HFFc6 (cell line): ENCODE results near the gene ZNF195. TPM values are rescaled to one million over a fixed set of nuclear protein-coding genes. Genes with fewer than 3 reads are reported as not detected.

Source experiments
- DNase-seq: peaks from one replicate; pipeline ENCODE4 v3.0.0-alpha.2; 2018
- H3K27ac Mint-ChIP-seq: 2 replicates; pipeline ENCODE4 v1.8.0; 2020; ENCODE audit warnings: mild to moderate bottlenecking, mixed read lengths
- H3K27me3 Mint-ChIP-seq: 2 replicates; pipeline ENCODE4 v1.8.0; 2021; ENCODE audit warnings: mild to moderate bottlenecking, moderate library complexity, mixed read lengths; ENCODE audit not compliant: insufficient read depth
- H3K36me3 Mint-ChIP-seq: 2 replicates; pipeline ENCODE4 v1.8.0; 2021; ENCODE audit warnings: low read depth, mixed read lengths
- H3K4me1 Mint-ChIP-seq: 2 replicates; pipeline ENCODE4 v1.8.0; 2020; ENCODE audit warnings: low read depth, mixed read lengths
- H3K4me3 Mint-ChIP-seq: 2 replicates; pipeline ENCODE4 v1.8.0; 2020; ENCODE audit warnings: mild to moderate bottlenecking, moderate library complexity, mixed read lengths
- H3K9me3 Mint-ChIP-seq: 2 replicates; pipeline ENCODE4 v1.8.0; 2020; ENCODE audit warnings: mild to moderate bottlenecking, mixed read lengths
- CTCF ChIP-seq: fragments of 200-600 bp; sonication (generic); IDR thresholded peaks from 2 replicates; pipeline ENCODE4 v1.5.0; 2021; ENCODE audit warnings: antibody characterized with exemption, mild to moderate bottlenecking
- total RNA-seq, 6 experiments: library from RNA; stranded (reverse); fragmentation: NEBNext Ultra II Directional; extraction: Animal tissue kit (Norgen Biotek cat#: 25700); gene quantifications; 2 replicates in 1 of 6; 3 replicates in 5 of 6; pipeline ENCODE4 v1.2.3, GENCODE V29; 2021

The ZNF195 gene
- total RNA-seq, 6 experiments from 2014 or later: 16.9 to 22.4 (median 18.4) TPM

GRCh38 chr11:3356858-3357257 is 22.1 kb downstream of the ZNF195 start:
- no peaks in the 10 kb centered on the region for H3K4me1 Mint-ChIP-seq
- H3K27ac Mint-ChIP-seq: no peak overlapping the region
- H3K36me3 Mint-ChIP-seq: peaks cover 61% of the 10 kb centered on the region
- no peaks in the 10 kb centered on the region; the same call in 1 of the 2 replicates for H3K9me3 Mint-ChIP-seq
- TF ChIP-seq CTCF: no peak
- H3K27me3 Mint-ChIP-seq: no peaks in the 10 kb centered on the region
- no peak for DNase-seq
- H3K4me3 Mint-ChIP-seq: no peak overlapping the region

GRCh38 chr11:3353066-3353465 is 25.9 kb downstream of the ZNF195 start:
- Mint-ChIP-seq H3K27me3 (peaks cover 2% of the 10 kb centered on the region; the same call in 1 of the 2 replicates), H3K4me1 (no peaks in the 10 kb centered on the region), H3K4me3 (no peak overlapping the region), H3K9me3 (peaks cover 6% of the 10 kb centered on the region), H3K36me3 (peaks cover 23% of the 10 kb centered on the region), H3K27ac (no peak overlapping the region)
- no peak for DNase-seq
- no peak for TF ChIP-seq CTCF

- Mint-ChIP-seq H3K27ac (no peak overlapping the region), H3K4me1 (peaks cover 5% of the 10 kb centered on the region; the same call in 1 of the 2 replicates), H3K36me3 (peaks cover 25% of the 10 kb centered on the region)
Measured at GRCh38 chr11:3347127-3347526, 31.8 kb downstream of the ZNF195 start.

GRCh38 chr11:3346587-3346986 is 32.4 kb downstream of the ZNF195 start:
- no peak overlapping the region for H3K4me3 Mint-ChIP-seq
- peaks cover 25% of the 10 kb centered on the region for H3K36me3 Mint-ChIP-seq
- TF ChIP-seq CTCF: no peak
- DNase-seq: no peak
- H3K27me3 Mint-ChIP-seq: peaks cover 16% of the 10 kb centered on the region
- peaks cover 11% of the 10 kb centered on the region for H3K4me1 Mint-ChIP-seq
- H3K9me3 Mint-ChIP-seq: peaks cover 34% of the 10 kb centered on the region
- no peak overlapping the region for H3K27ac Mint-ChIP-seq

More at GRCh38 chr11:3347127-3347526, 31.8 kb downstream of the ZNF195 start:
- H3K4me3 Mint-ChIP-seq: no peak overlapping the region
- H3K9me3 Mint-ChIP-seq: peaks cover 34% of the 10 kb centered on the region
- TF ChIP-seq CTCF: no peak
- no peak for DNase-seq
- peaks cover 16% of the 10 kb centered on the region for H3K27me3 Mint-ChIP-seq

GRCh38 chr11:3345736-3346135 is 33.2 kb downstream of the ZNF195 start:
- no peak overlapping the region for H3K4me3 Mint-ChIP-seq
- peaks cover 19% of the 10 kb centered on the region for H3K27me3 Mint-ChIP-seq
- no peak overlapping the region for H3K27ac Mint-ChIP-seq
- H3K4me1 Mint-ChIP-seq: peaks cover 19% of the 10 kb centered on the region
- no peak for DNase-seq
- TF ChIP-seq CTCF: no peak
- H3K36me3 Mint-ChIP-seq: peaks cover 25% of the 10 kb centered on the region
- peaks cover 34% of the 10 kb centered on the region for H3K9me3 Mint-ChIP-seq
